ENCODE results near the gene BRWD1. TPM values are rescaled to one million over a fixed set of nuclear protein-coding genes. Genes with fewer than 3 reads are reported as not detected.

BRWD1 gene
- total RNA-seq, 1 donor from 2014 or later: 63.9 TPM

DNA sequence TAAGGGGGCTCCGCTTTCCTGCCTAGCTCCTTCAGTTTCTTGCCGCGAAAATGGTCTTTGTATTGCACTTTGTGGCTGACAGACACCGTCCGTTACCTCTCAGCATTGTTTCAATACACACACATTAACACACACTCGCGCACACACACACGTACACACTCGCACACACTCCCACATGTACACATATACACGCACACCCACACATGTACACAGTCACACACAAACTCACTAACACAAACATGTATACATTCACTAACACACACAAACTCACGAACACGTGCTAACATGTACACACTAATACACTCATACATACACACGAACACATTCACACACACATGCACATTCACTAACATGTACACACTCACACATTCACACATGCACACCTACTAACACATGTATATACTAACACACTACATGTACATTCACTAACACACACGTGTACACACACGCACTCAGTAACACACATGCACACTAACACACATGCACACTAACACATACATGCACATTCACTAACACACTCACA, 179.1 kb downstream of the BRWD1 start:
- DNase-seq (ENCODE audit: low spot score): no peak

Other genes starting within 250 kb of the BRWD1 start
- 47.6 TPM for gene PSMG1, start 130.2 kb downstream of the BRWD1 start, total RNA-seq
- 225 TPM for gene HMGN1, start 35.5 kb upstream of the BRWD1 start, total RNA-seq
- 3.0 TPM for gene LCA5L, start 132.1 kb upstream of the BRWD1 start, total RNA-seq
- gene SH3BGR, start 138.3 kb upstream of the BRWD1 start, total RNA-seq: 11.8 TPM

Measured in ureter (tissue), 1 donor.